GM18867 (cell line): ENCODE measurements around the gene ACVR1.
"Not testable (repeated sequence)": the region's sequence is repeated elsewhere in the genome, so short reads cannot be mapped to it uniquely, and the experiment has no call there.

ENCODE experiments used
- ATAC-seq: cut with Tn5 transposase; IDR thresholded peaks from one replicate; pipeline ENCODE4 v1.9.1; 2021; ENCODE audit warnings: mild to moderate bottlenecking, moderate library complexity; ENCODE audit not compliant: unreplicated experiment

The ACVR1 gene

DNA sequence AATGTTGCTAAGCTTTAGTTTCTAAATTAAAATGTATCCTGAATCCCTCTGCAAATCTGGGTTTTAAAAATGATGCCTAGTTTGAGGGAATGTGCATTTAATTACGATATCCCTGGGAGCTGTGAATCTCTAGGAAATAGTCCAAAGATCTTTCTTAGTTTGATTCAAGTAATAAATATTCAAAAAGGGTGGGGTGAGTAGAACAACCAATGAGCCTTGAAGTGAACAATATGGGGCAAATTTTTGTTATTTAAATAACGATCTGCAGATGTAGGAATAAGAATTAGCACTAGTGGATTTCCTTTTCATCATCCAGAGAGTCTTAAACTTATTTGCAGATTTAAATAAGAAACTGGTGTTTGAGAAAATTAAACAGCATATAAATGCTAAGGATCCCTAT, 106.3 kb downstream of the ACVR1 start:
- ATAC-seq: no peak

GRCh38 chr2:157764386-157764785, 111.7 kb downstream of the ACVR1 start:
- no peak for ATAC-seq

GRCh38 chr2:157761520-157761919, 114.6 kb downstream of the ACVR1 start:
- ATAC-seq: no peak

GRCh38 chr2:157760949-157761348, 115.2 kb downstream of the ACVR1 start:
- ATAC-seq: no peak

GRCh38 chr2:157759855-157760254, 116.3 kb downstream of the ACVR1 start:
- ATAC-seq: no peak

DNA sequence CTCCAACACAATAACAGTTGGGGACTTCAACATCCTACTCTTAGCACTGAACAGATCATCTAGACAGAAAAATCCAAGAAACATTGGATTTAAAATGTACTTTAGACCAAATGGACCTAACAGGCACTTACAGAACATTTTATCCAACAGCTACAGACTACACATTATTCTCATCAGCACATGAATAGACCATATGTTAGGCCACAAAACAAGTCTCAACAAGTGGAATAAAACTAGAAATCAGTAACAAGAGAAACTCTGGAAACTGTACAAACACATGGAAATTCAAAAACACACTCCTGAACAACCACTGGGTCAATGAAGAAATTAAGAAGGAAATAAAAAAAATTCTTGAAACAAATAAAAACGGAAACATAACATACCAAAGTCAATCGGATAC, 117.5 kb downstream of the ACVR1 start:
- ATAC-seq: no peak

- no peak for ATAC-seq
Observed at GRCh38 chr2:157757500-157757899, 118.6 kb downstream of the ACVR1 start.

DNA sequence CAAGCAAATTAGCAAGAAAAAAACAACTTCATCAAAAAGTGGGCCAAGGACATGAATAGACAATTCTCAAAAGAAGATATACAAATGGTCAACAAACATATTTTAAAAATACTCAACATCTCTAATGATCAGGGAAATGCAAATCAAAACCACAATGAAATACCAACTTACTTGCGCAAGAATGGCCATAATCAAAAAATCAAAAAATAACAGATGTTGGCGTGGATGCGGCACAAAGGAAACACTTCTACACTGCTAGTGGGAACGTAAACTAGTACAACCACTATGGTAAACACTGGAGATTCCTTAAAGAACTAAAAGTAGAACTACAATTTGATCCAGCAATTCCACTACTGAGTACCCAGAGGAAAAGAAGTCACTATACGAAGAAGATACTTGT, 119.7 kb downstream of the ACVR1 start:
- ATAC-seq: not testable (repeated sequence)

DNA sequence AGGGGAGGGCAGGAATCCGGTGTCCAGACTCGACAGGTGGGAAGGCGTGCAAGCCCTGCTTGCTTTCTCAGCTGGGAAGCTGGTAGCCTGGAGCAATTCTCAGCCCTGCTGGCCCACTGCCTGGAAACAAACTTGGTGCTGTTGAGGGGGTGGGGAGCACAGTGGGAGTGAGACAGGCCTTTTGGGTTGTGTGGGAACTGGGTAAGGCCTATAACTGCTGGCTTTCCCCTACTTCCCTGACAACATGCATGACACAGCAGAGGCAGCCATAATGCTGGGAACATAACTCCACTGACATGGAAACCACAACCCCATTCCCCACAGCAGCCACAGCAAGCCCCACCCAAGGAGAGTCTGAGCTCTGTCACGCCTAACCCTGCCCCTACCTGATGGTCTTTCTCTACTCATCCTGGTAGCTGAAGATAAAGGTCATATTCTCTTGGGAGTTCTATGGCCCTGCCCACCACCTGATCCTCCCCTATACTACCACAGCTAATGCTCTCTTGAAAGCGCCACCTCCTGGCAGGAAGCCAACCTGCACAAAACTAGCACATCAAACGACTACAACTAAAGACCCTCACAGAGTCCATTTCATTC, 124.6 kb downstream of the ACVR1 start:
- peak; percentile 62 for ATAC-seq

DNA sequence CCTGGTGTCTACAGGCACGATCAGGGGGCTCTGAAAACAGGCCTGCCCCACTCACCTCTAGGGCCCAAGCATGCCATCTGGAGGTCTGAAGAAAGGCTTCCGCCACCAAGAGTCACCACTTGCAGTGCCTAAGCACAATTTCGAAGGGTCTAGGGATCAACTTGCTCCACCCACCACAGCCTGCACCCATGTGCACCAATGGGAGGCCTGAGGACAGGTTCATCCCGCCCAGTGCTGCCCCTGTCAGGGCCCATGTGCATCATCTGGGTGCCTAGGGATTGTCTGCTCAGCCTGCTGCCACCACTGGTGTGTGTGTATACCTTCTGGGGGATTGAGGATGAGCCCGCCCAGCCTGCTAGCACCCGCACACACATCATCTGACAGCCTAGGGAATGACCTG, 126.4 kb downstream of the ACVR1 start:
- no peak for ATAC-seq

DNA sequence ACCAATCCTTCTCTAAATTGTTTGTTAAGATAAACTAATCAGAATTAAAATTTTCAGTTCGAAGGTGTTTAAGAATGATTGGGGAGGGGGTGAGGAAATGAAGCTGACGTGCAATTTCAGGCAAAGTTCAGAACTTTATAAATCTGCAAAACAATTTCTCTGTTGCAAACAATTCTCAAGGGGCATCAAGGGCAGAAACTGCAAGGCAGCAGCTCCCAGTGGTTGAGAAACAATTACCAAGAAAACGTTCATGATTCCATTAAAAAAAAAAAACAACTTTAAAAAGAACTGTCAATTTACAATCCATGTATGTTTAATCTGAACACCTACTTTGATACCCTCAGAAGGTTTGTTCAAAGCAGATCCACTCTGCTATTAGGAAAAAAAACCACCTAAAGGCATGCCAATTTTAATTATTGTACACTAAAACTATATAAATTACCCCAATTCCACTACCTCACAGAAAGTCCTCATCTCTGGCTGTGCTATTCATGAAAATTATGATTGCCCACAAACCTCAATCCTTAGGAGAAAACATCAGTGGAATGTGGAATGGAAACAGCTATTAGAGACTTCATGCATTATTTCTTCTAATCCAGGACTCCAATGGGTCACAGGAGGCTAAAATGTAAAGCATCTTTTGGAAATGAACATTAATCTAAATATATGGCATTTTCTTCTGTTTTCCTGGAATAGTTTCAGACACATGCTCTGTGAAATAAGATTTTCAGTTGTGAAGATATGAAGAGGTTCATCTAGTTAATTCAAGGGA, 127.6 kb downstream of the ACVR1 start:
- ATAC-seq: no peak

DNA sequence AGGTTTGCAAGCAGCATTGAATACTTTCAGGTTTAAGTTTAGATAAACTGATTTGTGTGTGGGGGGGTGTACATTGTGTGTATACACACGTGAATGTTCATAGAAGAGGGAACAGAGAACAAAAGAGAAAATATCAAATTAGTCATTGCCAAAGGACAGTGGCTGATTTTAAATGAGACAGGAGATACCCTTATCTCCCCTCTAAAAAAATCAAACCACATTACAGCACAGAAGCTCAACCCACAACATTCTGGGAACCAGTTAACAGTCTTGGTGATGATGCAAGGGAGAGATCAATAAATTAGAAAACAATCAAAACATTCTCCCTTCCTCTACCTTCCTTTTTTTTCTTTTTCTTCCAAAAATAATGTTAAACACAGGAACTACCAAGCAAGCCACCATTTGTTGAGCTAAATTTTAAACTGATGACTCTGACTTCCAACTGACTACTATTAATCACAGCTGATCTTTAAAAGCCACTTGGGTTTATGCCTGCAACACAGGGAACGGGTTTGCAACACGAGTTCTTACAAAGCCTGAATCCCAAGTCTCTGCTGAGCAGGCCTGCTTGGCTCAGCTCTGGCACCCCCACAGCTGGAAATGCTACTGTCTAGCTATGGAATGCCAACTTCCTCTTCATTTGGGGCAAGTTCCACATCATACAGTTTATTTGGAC, 128.3 kb downstream of the ACVR1 start:
- peak; percentile 50 for ATAC-seq

GRCh38 chr2:157747280-157747679, 128.8 kb downstream of the ACVR1 start:
- ATAC-seq: no peak

DNA sequence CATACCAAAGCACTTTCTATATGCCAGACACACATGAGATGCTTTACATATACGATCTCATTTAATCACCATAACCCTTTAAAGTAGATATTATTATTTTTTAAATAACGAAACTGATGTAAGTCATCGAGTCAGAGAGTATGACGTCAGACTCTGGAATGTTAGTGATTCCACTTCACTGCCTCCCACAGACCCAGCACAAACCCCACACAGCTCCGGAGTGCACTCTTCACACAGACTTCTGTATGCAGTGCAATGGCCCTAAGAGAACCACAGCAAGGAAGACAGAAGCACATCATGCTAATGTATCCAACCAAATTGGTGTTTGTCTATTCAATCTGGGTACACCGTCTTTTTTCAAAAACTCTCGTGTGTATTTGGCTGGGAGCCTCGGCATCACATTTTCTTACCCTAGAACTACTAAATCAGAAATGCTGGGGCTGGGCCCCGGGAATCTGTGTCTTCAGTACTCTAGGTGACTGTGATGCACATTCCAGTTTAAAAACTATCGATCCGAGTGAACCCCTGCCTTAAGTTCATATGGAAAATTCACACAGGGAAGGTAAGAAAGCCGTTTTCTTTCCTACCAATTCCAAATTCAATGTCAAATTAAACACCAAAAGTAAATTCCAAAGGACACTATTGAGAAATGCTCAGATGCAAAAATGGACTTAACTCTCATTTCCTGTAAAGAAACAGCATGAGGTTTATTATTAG, 129.7 kb downstream of the ACVR1 start:
- no peak for ATAC-seq

DNA sequence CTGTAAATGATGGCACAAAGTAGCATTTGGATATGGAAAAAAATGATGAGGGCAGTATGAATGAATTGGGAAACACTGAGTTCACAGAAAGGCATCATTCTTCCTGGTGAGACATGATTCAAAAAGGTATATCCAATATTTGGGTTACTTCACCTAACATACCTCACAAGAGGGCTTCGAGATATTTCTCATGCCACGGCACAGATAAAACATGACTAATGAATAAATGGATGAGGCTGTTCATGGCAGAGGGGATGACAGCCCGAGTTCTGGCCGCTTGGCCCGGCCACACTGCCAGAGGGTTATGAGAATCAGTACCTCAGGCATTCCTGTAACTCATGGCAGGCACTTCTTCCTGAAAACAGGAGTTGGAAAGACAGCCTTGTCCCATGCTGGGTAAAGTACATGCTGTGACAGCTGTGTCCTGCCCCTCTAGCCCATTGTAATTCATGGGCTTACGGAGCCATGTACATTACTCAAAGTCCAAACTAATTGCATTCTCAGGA, 131.5 kb downstream of the ACVR1 start:
- ATAC-seq: no peak

- peak; percentile 89 for ATAC-seq
Observed at GRCh38 chr2:157743051-157743450, 133.1 kb downstream of the ACVR1 start.

- no peak for ATAC-seq
Observed at GRCh38 chr2:157741819-157742484, 134.2 kb downstream of the ACVR1 start.

- no peak for ATAC-seq
Observed at GRCh38 chr2:157737656-157738055, 138.5 kb downstream of the ACVR1 start.

DNA sequence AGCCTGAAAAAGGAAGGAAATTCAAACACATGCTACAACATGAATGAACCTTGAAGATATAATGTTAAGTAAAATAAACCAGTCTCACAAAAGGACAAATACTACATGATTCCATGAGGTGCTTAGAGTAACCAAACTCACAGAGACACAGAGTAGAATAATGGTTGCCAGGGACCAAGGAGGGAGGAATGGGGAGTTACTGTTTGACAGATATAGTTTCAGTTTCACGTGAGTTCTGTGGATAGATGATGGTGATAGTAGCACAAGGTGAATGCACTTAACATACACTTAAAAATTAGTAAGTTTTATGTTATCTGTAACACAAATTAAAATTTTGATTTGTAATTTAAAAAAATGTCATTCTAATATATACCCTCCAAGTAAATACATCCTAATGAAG, 140.6 kb downstream of the ACVR1 start:
- ATAC-seq: no peak

- ATAC-seq: no peak
Observed at GRCh38 chr2:157733263-157733662, 142.9 kb downstream of the ACVR1 start.

DNA sequence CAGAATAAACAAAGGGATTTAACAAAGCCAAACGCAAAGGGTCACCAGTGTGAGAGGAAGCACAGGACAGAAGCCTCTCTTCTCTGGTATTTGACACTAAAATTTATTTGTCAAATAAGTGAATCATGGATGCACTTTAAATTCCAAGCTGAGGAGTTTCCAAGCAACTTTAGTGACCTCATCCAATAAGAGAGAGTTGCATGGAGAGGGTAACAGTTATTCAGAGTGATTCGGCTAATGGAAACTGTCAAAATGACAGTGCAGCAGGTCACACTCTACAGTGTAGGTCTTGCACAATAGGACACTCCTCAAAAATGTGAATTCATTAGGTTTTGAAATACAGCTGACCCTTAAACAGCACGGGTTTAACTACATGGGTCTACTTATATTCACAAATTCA, 143.5 kb downstream of the ACVR1 start:
- no peak for ATAC-seq
